Upper lobe of left lung (tissue), 6 donors: ENCODE results near the gene ABL1. TPM values are rescaled to one million over a fixed set of nuclear protein-coding genes. Genes with fewer than 3 reads are reported as not detected.

ENCODE experiments used
- ATAC-seq, 2 donors: fragments of 200-7000 bp; cut with Tn5 transposase; one replicate each; pipeline ENCODE4 v1.9.1; 2022; ENCODE audit warnings: mild to moderate bottlenecking in 2 of 2, moderate library complexity in 2 of 2; ENCODE audit not compliant: low FRiP score in 2 of 2
- DNase-seq, 2 donors: peaks; one replicate each; pipeline ENCODE4 v3.0.0-alpha.2; 2019 to 2020
- H3K27ac ChIP-seq, 4 donors: fragments of 200-600 bp; sonication (generic); one replicate each; pipeline ENCODE4 v1.5.1; 2016 to 2019
- H3K27me3 ChIP-seq, 4 donors: fragments of 200-600 bp; sonication (generic); one replicate each; pipeline ENCODE4 v1.5.1; 2017 to 2019
- H3K36me3 ChIP-seq, 4 donors: fragments of 200-600 bp; sonication (generic); one replicate each; pipeline ENCODE4 v1.5.1; 2016 to 2019
- H3K4me1 ChIP-seq, 4 donors: fragments of 200-600 bp; sonication (generic); one replicate each; pipeline ENCODE4 v1.5.1; 2018 to 2019
- H3K4me3 ChIP-seq, 4 donors: fragments of 200-600 bp; sonication (generic); one replicate each; pipeline ENCODE4 v1.5.1; 2017 to 2019; ENCODE audit warnings: mild to moderate bottlenecking in 2 of 4, moderate library complexity in 1 of 4
- H3K9me3 ChIP-seq, 4 donors: fragments of 200-600 bp; sonication (generic); one replicate each; pipeline ENCODE4 v1.5.1; 2018 to 2019
- CTCF ChIP-seq, 6 experiments: fragments of 450-650 bp in 4 of 6; fragments of 200-600 bp in 2 of 6; sonication (generic) in 2 of 6; IDR thresholded peaks; one replicate each; pipeline ENCODE4 v1.5.1; 2016 to 2019; ENCODE audit warnings: antibody characterized with exemption in 6 of 6
- EP300 ChIP-seq, 4 donors: sonication (generic); formaldehyde crosslinking; IDR thresholded peaks; one replicate each; pipeline ENCODE4 v1.5.1; 2017; ENCODE audit warnings: antibody characterized with exemption in 4 of 4, control low read depth in 2 of 4
- POLR2A ChIP-seq, 4 donors: fragments of 450-650 bp; IDR thresholded peaks; one replicate each; pipeline ENCODE4 v1.5.1; 2016 to 2017; ENCODE audit warnings: antibody characterized with exemption in 4 of 4, mild to moderate bottlenecking in 2 of 4
- POLR2AphosphoS5 ChIP-seq, 2 donors: sonication (generic); formaldehyde crosslinking; IDR thresholded peaks; one replicate each; pipeline ENCODE4 v1.5.1; 2017; ENCODE audit warnings: antibody characterized with exemption in 2 of 2
- WGBS, 2 donors: methylation state at CpG; one replicate each; pipeline ENCODE4 v1.1.5; 2017 to 2018; 5-methylcytosine and 5-hydroxymethylcytosine counted together
- total RNA-seq, 6 donors: library from RNA; depleted of rRNA in 4 of 6; stranded (reverse); fragments of >200 nt in 4 of 6; gene quantifications; one replicate each; pipeline versions ENCODE4 v1.1.0 to v1.2.1, GENCODE V29; 2016 to 2021
- donor health status: DM: no; HTN: no; CAD: no; lungs with moderate emphysema.
- donor health status: DM: no; HTN: yes; CAD: no; lungs with severe emphysema.

ABL1 gene
- total RNA-seq, 6 donors from 2014 or later: 39.8 to 56.5 (median 47.0) TPM

GRCh38 chr9:130898552-130898852, 63.4 kb downstream of the ABL1 start:
- no peak for ATAC-seq

GRCh38 chr9:130899051-130899748, 64.1 kb downstream of the ABL1 start:
- 75 to 78% methylated on average over 13 to 25 of the region's 25 CpGs for WGBS, 2 donors
- DNase-seq: peak in 1 of 2 donors; percentile 65
- H3K4me3 ChIP-seq: no peak overlapping the region
- no peak for ATAC-seq
- H3K27me3 ChIP-seq: peaks cover 0 to 5% (median 2%) of the 10 kb centered on the region in 4 donors
- H3K27ac ChIP-seq: no peak overlapping the region
- H3K4me1 ChIP-seq: peaks cover 0 to under 1% (median 0%) of the 10 kb centered on the region in 4 donors
- H3K36me3 ChIP-seq: no peaks in the 10 kb centered on the region
- TF ChIP-seq EP300 (IDR thresholded peaks at IDR 0.05) (no peak), CTCF (IDR thresholded peaks at IDR 0.05) (no peak), POLR2AphosphoS5 (IDR thresholded peaks at IDR 0.05) (no peak)
- no peaks in the 10 kb centered on the region for H3K9me3 ChIP-seq

More at GRCh38 chr9:130898552-130898852, 63.4 kb downstream of the ABL1 start:
- H3K36me3 ChIP-seq: peaks cover 0 to 3% (median under 1%) of the 10 kb centered on the region in 4 donors
- H3K9me3 ChIP-seq: no peaks in the 10 kb centered on the region
- peaks cover 0 to 5% (median 2%) of the 10 kb centered on the region in 4 donors for H3K27me3 ChIP-seq
- 60 to 79% methylated on average over 4 of the region's 4 CpGs for WGBS, 2 donors
- no peak for DNase-seq
- no peak overlapping the region for H3K27ac ChIP-seq
- no peak overlapping the region for H3K4me3 ChIP-seq
- peaks cover 0 to 7% (median 0%) of the 10 kb centered on the region in 4 donors for H3K4me1 ChIP-seq
- TF ChIP-seq POLR2AphosphoS5 (IDR thresholded peaks at IDR 0.05) (no peak), EP300 (IDR thresholded peaks at IDR 0.05) (no peak), POLR2A (IDR thresholded peaks at IDR 0.05) (no peak), CTCF (IDR thresholded peaks at IDR 0.05) (no peak)

- ATAC-seq (peak in 1 of 2 donors; percentile 1), DNase-seq (peak in 1 of 2 donors; percentile 59)
- Histone ChIP-seq H3K4me1 (no peaks in the 10 kb centered on the region), H3K27ac (no peak overlapping the region), H3K4me3 (no peak overlapping the region), H3K9me3 (no peaks in the 10 kb centered on the region), H3K36me3 (no peaks in the 10 kb centered on the region), H3K27me3 (peaks cover 0 to 5% (median 2%) of the 10 kb centered on the region in 4 donors)
- 73 to 74% methylated on average over 10 to 17 of the region's 17 CpGs for WGBS, 2 donors
- no peak for TF ChIP-seq CTCF (IDR thresholded peaks at IDR 0.05)
- no peak for TF ChIP-seq POLR2A (IDR thresholded peaks at IDR 0.05)
- no peak for TF ChIP-seq EP300 (IDR thresholded peaks at IDR 0.05)
- TF ChIP-seq POLR2AphosphoS5 (IDR thresholded peaks at IDR 0.05): no peak
Observed at GRCh38 chr9:130900701-130901497, 65.8 kb downstream of the ABL1 start.

GRCh38 chr9:130901498-130902203, 66.6 kb downstream of the ABL1 start:
- DNase-seq (peak in 1 of 2 donors; percentile 74), ATAC-seq (peak in 1 of 2 donors; percentile 2)
- no peaks in the 10 kb centered on the region for H3K9me3 ChIP-seq
- no peaks in the 10 kb centered on the region for H3K36me3 ChIP-seq
- no peak overlapping the region for H3K27ac ChIP-seq
- 76 to 81% methylated on average over 4 to 11 of the region's 17 CpGs for WGBS, 2 donors
- no peaks in the 10 kb centered on the region for H3K4me1 ChIP-seq
- H3K27me3 ChIP-seq: peaks cover 0 to 5% (median 2%) of the 10 kb centered on the region in 4 donors
- H3K4me3 ChIP-seq: no peak overlapping the region
- TF ChIP-seq POLR2A (IDR thresholded peaks at IDR 0.05): no peak
- TF ChIP-seq POLR2AphosphoS5 (IDR thresholded peaks at IDR 0.05): no peak
- no peak for TF ChIP-seq CTCF (IDR thresholded peaks at IDR 0.05)
- no peak for TF ChIP-seq EP300 (IDR thresholded peaks at IDR 0.05)
